GM20000 (cell line): ENCODE measurements around the gene RBM34.

Experiments
- DNase-seq: peaks from one replicate; pipeline ENCODE4 v3.0.0; 2012; ENCODE audit warnings: low spot score
- CTCF ChIP-seq: IDR thresholded peaks from 2 replicates; pipeline ENCODE4 v1.5.1; 2012; ENCODE audit warnings: mild to moderate bottlenecking, control low read depth; ENCODE audit errors: extremely low read depth, missing control alignments

Gene RBM34

GRCh38 chr1:235133086-235133485 is 28.0 kb downstream of the RBM34 start:
- no peak for TF ChIP-seq CTCF
- DNase-seq: no peak

- DNase-seq: no peak
- no peak for TF ChIP-seq CTCF
Observed at GRCh38 chr1:235131961-235132360, 29.1 kb downstream of the RBM34 start.

DNA sequence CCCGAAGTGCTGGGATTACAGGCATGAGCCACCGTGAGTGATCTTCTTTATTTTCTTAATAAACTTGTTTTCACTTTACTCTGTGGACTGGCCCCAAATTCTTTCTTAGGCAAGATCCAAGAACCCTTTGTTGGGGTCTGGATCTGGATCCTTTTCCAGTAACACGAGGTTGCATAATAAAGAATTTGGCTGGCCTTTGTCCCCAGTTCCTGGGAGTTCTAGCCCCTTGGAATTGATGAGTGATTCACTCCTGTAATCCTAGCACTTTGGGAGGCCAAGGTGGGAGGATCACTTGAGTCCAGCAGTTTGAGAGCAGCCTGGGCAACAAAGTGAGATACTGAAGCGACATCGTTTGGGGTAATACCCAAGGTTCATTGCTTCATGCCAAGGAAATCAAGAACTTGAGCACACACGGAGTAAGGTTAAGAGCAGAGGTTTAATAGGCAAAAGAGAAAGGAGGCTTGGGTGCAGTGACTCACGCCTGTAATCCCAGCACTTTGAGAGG is 30.2 kb downstream of the RBM34 start:
- DNase-seq: no peak
- TF ChIP-seq CTCF: no peak

GRCh38 chr1:235129774-235130570 is 31.1 kb downstream of the RBM34 start:
- DNase-seq: no peak
- TF ChIP-seq CTCF: no peak

DNA sequence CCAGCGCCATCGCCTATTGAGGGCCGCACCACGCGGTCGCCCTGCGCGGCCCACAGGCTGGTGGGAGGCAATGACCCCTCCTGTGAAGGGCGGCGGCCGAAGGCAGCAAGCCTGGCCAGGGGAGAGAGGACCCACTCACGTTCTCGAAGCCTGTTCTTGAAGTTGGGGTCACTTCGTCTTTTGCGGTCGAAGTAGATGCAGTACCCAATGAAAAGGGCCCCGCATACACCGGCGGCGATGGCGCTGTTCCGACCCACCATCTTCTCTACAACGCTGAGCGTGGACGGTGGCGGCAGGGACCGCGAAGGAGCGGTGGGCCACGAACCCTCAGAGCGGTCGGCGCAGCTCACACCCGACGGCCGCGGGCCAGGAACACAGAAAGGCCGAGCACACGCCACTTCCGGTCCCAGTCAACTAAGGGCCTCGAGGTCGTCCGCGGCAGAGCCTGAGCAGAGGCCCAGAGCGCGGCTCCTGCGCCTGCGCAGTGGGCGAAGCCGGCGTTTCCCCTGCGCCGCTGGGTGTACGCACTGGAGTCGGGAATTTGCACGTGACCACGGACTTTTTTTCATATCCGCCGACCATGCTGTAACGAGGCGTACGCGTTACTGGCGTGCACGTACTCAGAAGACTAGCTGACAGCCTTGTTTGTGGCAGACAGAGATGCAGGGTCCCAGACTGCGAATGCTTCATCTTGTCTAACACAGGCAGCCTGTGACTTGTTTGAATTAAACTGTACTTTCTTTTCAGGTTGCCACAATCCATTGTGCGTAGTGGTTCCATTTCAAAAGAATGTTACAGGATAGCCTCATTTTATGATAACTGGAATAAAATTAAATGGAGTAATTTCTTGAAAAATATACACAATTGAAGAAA is 32.4 kb downstream of the RBM34 start, which contains the start of gene TOMM20:
TSS of gene TOMM20 (minus strand) at position 382 of the 873 bp plus-strand sequence. CDS start at position 260, 122 bp downstream.
- no peak for TF ChIP-seq CTCF
- DNase-seq: peak; percentile 96

GRCh38 chr1:235127732-235128455 is 33.2 kb downstream of the RBM34 start:
- no peak for DNase-seq

More at GRCh38 chr1:235127732-235128455, 33.2 kb downstream of the RBM34 start:
- no peak for TF ChIP-seq CTCF
